Sigmoid colon (tissue), 7 donors: ENCODE results near the gene RASL10A. TPM values are rescaled to one million over a fixed set of nuclear protein-coding genes. Genes with fewer than 3 reads are reported as not detected.

Source experiments
- DNase-seq: peaks from one replicate; pipeline ENCODE4 v3.0.0-alpha.2; 2019
- H3K27ac ChIP-seq, 4 donors: fragments of 200-600 bp; sonication (generic); one replicate each; pipeline ENCODE4 v1.5.1; 2016 to 2019; ENCODE audit warnings: mild to moderate bottlenecking in 1 of 4
- H3K27me3 ChIP-seq, 3 donors: fragments of 200-600 bp; sonication (generic); one replicate each; pipeline ENCODE4 v1.5.1; 2019; ENCODE audit warnings: mild to moderate bottlenecking in 1 of 3
- H3K36me3 ChIP-seq, 4 donors: fragments of 200-600 bp; sonication (generic); one replicate each; pipeline ENCODE4 v1.5.1; 2016 to 2019
- H3K4me1 ChIP-seq, 4 donors: fragments of 200-600 bp; sonication (generic); one replicate each; pipeline ENCODE4 v1.5.1; 2017 to 2019
- H3K4me3 ChIP-seq, 4 donors: fragments of 200-600 bp; sonication (generic); one replicate each; pipeline ENCODE4 v1.5.1; 2017 to 2019; ENCODE audit warnings: mild to moderate bottlenecking in 2 of 4, moderate library complexity in 1 of 4
- H3K9me3 ChIP-seq, 4 donors: fragments of 200-600 bp in 3 of 4; sonication (generic) in 3 of 4; one replicate each; pipeline versions ENCODE4 v1.5.1 to v1.6.1; 2013 to 2019
- CTCF ChIP-seq, 4 experiments: fragments of 450-650 bp in 3 of 4; fragments of 200-600 bp in 1 of 4; IDR thresholded peaks; one replicate each; pipeline ENCODE4 v1.5.1; 2016 to 2019; ENCODE audit warnings: antibody characterized with exemption in 4 of 4, mild to moderate bottlenecking in 3 of 4, moderate library complexity in 2 of 4
- EP300 ChIP-seq, 4 donors: sonication (generic); formaldehyde crosslinking; IDR thresholded peaks; one replicate each; pipeline ENCODE4 v1.6.1; 2017; ENCODE audit warnings: antibody characterized with exemption in 4 of 4
- POLR2A ChIP-seq, 2 donors: fragments of 450-650 bp; IDR thresholded peaks; one replicate each; pipeline ENCODE4 v1.6.1; 2016; ENCODE audit warnings: antibody characterized with exemption in 2 of 2, mild to moderate bottlenecking in 2 of 2, moderate library complexity in 2 of 2
- POLR2AphosphoS5 ChIP-seq, 4 donors: sonication (generic); formaldehyde crosslinking; IDR thresholded peaks; one replicate each; pipeline ENCODE4 v1.6.1; 2017; ENCODE audit warnings: antibody characterized with exemption in 4 of 4
- WGBS, 2 donors: extraction: QIAGEN DNeasy Blood & Tissue Kit; methylation state at CpG; one replicate each; pipeline ENCODE4 v1.1.7; 2013; 5-methylcytosine and 5-hydroxymethylcytosine counted together
- intact Hi-C: fragments of 100-400 bp; cut with DNase I; formaldehyde crosslinking; loops from one replicate; pipeline ENCODE4 v1.15.1; 2023
- polyA plus RNA-seq, 3 donors: library from polyadenylated mRNA; stranded (reverse); fragments of 200-250 nt; gene quantifications; one replicate each; pipeline ENCODE4 v1.2.3, GENCODE V29; 2013
- total RNA-seq, 4 donors: library from RNA; depleted of rRNA; stranded (reverse); fragments of >200 nt; gene quantifications; one replicate each; pipeline ENCODE4 v1.1.0, GENCODE V29; 2016
- donor health status: healthy with polysubstance abuse.
- donor health status: Bipolar disorder and iron deficiency.
- donor health status: healthy.

RASL10A gene
- total and polyA plus RNA-seq, 7 donors: 0.33 to 3.0 (median 1.4) TPM; not detected in 2

DNA sequence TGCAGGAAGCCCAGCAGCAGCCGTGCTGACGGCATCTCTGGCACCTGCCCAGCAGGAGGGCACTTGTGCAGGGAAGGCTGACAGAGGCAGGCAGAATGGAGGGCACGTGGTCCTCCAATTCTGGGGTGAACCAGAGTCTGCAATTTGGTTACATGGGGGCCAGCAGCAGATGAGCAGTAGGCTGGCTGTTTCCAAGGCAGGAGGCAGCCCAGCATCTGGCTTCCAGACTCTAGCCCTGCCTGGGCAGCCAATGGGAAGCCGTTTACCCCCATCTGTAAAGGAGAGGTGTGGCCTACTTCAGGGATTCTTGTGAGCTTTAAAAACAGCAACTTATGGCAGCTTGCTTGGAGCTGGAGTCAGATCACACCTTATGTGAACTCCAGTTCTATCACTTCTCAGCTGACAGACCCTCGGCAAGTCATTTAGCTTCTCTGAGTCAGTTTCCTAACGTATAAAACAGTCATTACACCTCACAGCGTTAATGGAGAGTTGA, 27.9 kb upstream of the RASL10A start:
- Histone ChIP-seq H3K4me3 (no peak overlapping the region), H3K27me3 (no peaks in the 10 kb centered on the region), H3K27ac (peak overlapping the region; percentile 63 to 79 (median 73)), H3K36me3 (peaks cover 22 to 62% (median 45%) of the 10 kb centered on the region in 4 donors), H3K9me3 (no peaks in the 10 kb centered on the region), H3K4me1 (peaks cover 0 to 51% (median 47%) of the 10 kb centered on the region in 4 donors)
- 72 to 75% methylated on average over 7 of the region's 7 CpGs for WGBS, 2 donors
- intact Hi-C loops: no loop called here
- peak; percentile 78 for DNase-seq
- TF ChIP-seq POLR2A (IDR thresholded peaks at IDR 0.05) (no peak), CTCF (IDR thresholded peaks at IDR 0.05) (no peak), EP300 (IDR thresholded peaks at IDR 0.05) (no peak), POLR2AphosphoS5 (IDR thresholded peaks at IDR 0.05) (no peak)

- intact Hi-C loops: no loop called here
- WGBS, 2 donors: 92 to 94% methylated on average over 10 of the region's 10 CpGs
- Histone ChIP-seq H3K36me3 (peaks cover 22 to 62% (median 46%) of the 10 kb centered on the region in 4 donors), H3K4me3 (no peak overlapping the region), H3K4me1 (peaks cover 0 to 51% (median 46%) of the 10 kb centered on the region in 4 donors), H3K27me3 (no peaks in the 10 kb centered on the region), H3K9me3 (no peaks in the 10 kb centered on the region), H3K27ac (peak overlapping the region in 1 of 4 donors; percentile 79)
- no peak for DNase-seq
- no peak for TF ChIP-seq POLR2AphosphoS5 (IDR thresholded peaks at IDR 0.05)
- TF ChIP-seq POLR2A (IDR thresholded peaks at IDR 0.05): no peak
- no peak for TF ChIP-seq CTCF (IDR thresholded peaks at IDR 0.05)
- no peak for TF ChIP-seq EP300 (IDR thresholded peaks at IDR 0.05)
Observed at GRCh38 chr22:29342577-29343312, 27.2 kb upstream of the RASL10A start.

- Histone ChIP-seq H3K36me3 (peaks cover 22 to 62% (median 47%) of the 10 kb centered on the region in 4 donors), H3K9me3 (no peaks in the 10 kb centered on the region), H3K27ac (no peak overlapping the region), H3K4me1 (peaks cover 0 to 45% (median 42%) of the 10 kb centered on the region in 4 donors), H3K4me3 (no peak overlapping the region), H3K27me3 (no peaks in the 10 kb centered on the region)
- TF ChIP-seq POLR2AphosphoS5 (IDR thresholded peaks at IDR 0.05): no peak
- no peak for TF ChIP-seq POLR2A (IDR thresholded peaks at IDR 0.05)
- TF ChIP-seq EP300 (IDR thresholded peaks at IDR 0.05): no peak
- TF ChIP-seq CTCF (IDR thresholded peaks at IDR 0.05): no peak
- no peak for DNase-seq
- WGBS, 2 donors: 92 to 96% methylated on average over 6 of the region's 6 CpGs
- intact Hi-C loops: no loop called here
Observed at GRCh38 chr22:29342177-29342576, 26.7 kb upstream of the RASL10A start.

DNA sequence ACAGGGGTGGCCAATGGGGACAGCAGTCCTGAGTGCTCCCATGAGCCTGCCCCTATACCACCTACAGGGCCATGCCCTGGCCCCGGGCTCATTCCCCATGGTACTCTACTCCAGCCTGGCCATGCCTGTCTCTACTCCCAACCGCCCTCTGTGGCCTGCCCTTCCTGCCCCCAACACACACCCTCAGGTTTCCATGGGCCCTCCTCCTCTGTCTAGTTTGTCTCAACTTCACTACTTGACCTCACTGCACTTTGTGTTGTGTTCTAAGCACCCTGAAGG, 26.3 kb upstream of the RASL10A start:
- H3K4me1 ChIP-seq: peaks cover 0 to 41% (median 38%) of the 10 kb centered on the region in 4 donors
- no peak overlapping the region for H3K4me3 ChIP-seq
- H3K9me3 ChIP-seq: no peaks in the 10 kb centered on the region
- no peaks in the 10 kb centered on the region for H3K27me3 ChIP-seq
- DNase-seq: no peak
- intact Hi-C loops: no loop called here
- 95 to 98% methylated on average over 2 of the region's 2 CpGs for WGBS, 2 donors
- TF ChIP-seq EP300 (IDR thresholded peaks at IDR 0.05) (no peak), POLR2AphosphoS5 (IDR thresholded peaks at IDR 0.05) (no peak), CTCF (IDR thresholded peaks at IDR 0.05) (no peak), POLR2A (IDR thresholded peaks at IDR 0.05) (no peak)
- H3K27ac ChIP-seq: no peak overlapping the region
- H3K36me3 ChIP-seq: peaks cover 22 to 66% (median 47%) of the 10 kb centered on the region in 4 donors
